ENCODE data around the gene GSTK1. TPM values are rescaled to one million over a fixed set of nuclear protein-coding genes. Genes with fewer than 3 reads are reported as not detected.

Gene GSTK1
- total and polyA plus RNA-seq, 9 of the 15 experiments (the other 6 are each of a cell fraction or from before 2014, with no cell fraction given): 155 to 441 (median 233) TPM

DNA sequence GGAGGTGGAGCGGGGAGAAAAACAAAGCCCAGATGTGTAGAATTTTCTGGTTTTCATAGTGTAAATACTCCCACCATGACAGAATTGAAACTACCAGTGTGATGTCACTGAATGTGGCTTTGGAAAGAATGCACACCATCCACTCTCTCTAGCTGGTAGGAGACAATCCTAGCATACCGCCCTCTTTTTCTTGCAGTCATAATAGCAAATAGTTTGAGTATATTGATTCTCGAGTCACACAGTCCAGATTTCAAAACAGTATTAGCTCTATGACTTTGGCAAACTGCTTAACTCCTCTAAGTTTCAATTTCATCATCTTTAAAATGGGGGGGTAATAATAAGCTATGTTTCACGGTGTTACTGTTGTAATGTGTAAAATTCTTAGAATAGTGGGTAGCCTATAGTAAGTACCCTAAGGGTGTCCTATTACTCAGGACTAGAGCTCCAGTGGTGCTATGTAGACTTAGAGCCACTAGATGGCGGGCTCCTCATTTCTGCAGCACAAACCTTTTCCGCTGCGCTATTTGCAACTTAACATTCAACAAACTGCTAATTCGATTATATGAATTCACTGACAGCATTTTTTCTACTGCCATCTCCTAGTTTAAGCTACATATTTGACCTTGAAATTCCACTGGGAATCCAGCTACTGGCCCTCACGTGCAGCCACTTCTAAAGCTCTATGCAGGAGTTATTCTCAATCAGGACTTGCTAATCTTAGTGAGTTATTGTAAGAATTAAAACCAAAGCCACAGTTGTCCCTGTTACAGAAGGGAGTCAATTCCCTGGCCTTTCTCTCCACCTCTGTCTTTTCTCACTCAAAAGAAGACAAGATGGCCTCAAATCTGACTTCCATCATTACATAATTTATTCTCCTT, 22.7 kb upstream of the GSTK1 start (continued):
- TF ChIP-seq CEBPG (CRISPR knock-in tag; IDR thresholded peaks at IDR 0.05) (no peak), CEBPG (tag; conservative IDR thresholded peaks at IDR 0.05 in 1 of 2, IDR thresholded peaks at IDR 0.05 in 1 of 2) (peak in 1 of 2 experiments; percentile 57; a peak in 1 of 4 replicates), RB1 (IDR thresholded peaks at IDR 0.05; ENCODE audit: low read depth) (peak; percentile 45; the same call in 1 of the 2 replicates), STAT5A (IDR thresholded peaks at IDR 0.05; ENCODE audit: borderline replicate concordance, low read length) (0 out of 2 replicates have a peak, but pooled peaks have one; percentile 6), ATF7 (IDR thresholded peaks at IDR 0.05) (peak; percentile 44; the same call in 1 of the 2 replicates), STAG1 (CRISPR knock-in tag; IDR thresholded peaks at IDR 0.05; ENCODE audit: borderline replicate concordance) (peak; percentile 33; the same call in 1 of the 2 replicates), XRCC5 (IDR thresholded peaks at IDR 0.05; ENCODE audit: low read depth, low read length) (peak; percentile 72; the same call in 1 of the 2 replicates), BHLHE40 (IDR thresholded peaks at IDR 0.05; ENCODE audit: low read length) (peak; percentile 59)
- TF ChIP-seq, protein P1, sequence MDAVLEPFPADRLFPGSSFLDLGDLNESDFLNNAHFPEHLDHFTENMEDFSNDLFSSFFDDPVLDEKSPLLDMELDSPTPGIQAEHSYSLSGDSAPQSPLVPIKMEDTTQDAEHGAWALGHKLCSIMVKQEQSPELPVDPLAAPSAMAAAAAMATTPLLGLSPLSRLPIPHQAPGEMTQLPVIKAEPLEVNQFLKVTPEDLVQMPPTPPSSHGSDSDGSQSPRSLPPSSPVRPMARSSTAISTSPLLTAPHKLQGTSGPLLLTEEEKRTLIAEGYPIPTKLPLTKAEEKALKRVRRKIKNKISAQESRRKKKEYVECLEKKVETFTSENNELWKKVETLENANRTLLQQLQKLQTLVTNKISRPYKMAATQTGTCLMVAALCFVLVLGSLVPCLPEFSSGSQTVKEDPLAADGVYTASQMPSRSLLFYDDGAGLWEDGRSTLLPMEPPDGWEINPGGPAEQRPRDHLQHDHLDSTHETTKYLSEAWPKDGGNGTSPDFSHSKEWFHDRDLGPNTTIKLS (IDR thresholded peaks at IDR 0.05; ENCODE audit: borderline replicate concordance, low read depth): no peak
- TF ChIP-seq, protein P2, sequence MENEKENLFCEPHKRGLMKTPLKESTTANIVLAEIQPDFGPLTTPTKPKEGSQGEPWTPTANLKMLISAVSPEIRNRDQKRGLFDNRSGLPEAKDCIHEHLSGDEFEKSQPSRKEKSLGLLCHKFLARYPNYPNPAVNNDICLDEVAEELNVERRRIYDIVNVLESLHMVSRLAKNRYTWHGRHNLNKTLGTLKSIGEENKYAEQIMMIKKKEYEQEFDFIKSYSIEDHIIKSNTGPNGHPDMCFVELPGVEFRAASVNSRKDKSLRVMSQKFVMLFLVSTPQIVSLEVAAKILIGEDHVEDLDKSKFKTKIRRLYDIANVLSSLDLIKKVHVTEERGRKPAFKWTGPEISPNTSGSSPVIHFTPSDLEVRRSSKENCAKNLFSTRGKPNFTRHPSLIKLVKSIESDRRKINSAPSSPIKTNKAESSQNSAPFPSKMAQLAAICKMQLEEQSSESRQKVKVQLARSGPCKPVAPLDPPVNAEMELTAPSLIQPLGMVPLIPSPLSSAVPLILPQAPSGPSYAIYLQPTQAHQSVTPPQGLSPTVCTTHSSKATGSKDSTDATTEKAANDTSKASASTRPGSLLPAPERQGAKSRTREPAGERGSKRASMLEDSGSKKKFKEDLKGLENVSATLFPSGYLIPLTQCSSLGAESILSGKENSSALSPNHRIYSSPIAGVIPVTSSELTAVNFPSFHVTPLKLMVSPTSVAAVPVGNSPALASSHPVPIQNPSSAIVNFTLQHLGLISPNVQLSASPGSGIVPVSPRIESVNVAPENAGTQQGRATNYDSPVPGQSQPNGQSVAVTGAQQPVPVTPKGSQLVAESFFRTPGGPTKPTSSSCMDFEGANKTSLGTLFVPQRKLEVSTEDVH (IDR thresholded peaks at IDR 0.05; ENCODE audit: low read depth, partially characterized antibody): peak; percentile 47
- TF ChIP-seq, protein P3, sequence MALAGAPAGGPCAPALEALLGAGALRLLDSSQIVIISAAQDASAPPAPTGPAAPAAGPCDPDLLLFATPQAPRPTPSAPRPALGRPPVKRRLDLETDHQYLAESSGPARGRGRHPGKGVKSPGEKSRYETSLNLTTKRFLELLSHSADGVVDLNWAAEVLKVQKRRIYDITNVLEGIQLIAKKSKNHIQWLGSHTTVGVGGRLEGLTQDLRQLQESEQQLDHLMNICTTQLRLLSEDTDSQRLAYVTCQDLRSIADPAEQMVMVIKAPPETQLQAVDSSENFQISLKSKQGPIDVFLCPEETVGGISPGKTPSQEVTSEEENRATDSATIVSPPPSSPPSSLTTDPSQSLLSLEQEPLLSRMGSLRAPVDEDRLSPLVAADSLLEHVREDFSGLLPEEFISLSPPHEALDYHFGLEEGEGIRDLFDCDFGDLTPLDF (CRISPR knock-in tag; IDR thresholded peaks at IDR 0.05): no peak
- TF ChIP-seq, protein P4, sequence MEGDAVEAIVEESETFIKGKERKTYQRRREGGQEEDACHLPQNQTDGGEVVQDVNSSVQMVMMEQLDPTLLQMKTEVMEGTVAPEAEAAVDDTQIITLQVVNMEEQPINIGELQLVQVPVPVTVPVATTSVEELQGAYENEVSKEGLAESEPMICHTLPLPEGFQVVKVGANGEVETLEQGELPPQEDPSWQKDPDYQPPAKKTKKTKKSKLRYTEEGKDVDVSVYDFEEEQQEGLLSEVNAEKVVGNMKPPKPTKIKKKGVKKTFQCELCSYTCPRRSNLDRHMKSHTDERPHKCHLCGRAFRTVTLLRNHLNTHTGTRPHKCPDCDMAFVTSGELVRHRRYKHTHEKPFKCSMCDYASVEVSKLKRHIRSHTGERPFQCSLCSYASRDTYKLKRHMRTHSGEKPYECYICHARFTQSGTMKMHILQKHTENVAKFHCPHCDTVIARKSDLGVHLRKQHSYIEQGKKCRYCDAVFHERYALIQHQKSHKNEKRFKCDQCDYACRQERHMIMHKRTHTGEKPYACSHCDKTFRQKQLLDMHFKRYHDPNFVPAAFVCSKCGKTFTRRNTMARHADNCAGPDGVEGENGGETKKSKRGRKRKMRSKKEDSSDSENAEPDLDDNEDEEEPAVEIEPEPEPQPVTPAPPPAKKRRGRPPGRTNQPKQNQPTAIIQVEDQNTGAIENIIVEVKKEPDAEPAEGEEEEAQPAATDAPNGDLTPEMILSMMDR (IDR thresholded peaks at IDR 0.05 in 2 of 3, conservative IDR thresholded peaks at IDR 0.05 in 1 of 3; ENCODE audit: insufficient read depth in 2 of 3, low read depth in 1 of 3, low read length in 3 of 3): peak; percentile 95 to 98 (median 95)
- TF ChIP-seq, protein P5, sequence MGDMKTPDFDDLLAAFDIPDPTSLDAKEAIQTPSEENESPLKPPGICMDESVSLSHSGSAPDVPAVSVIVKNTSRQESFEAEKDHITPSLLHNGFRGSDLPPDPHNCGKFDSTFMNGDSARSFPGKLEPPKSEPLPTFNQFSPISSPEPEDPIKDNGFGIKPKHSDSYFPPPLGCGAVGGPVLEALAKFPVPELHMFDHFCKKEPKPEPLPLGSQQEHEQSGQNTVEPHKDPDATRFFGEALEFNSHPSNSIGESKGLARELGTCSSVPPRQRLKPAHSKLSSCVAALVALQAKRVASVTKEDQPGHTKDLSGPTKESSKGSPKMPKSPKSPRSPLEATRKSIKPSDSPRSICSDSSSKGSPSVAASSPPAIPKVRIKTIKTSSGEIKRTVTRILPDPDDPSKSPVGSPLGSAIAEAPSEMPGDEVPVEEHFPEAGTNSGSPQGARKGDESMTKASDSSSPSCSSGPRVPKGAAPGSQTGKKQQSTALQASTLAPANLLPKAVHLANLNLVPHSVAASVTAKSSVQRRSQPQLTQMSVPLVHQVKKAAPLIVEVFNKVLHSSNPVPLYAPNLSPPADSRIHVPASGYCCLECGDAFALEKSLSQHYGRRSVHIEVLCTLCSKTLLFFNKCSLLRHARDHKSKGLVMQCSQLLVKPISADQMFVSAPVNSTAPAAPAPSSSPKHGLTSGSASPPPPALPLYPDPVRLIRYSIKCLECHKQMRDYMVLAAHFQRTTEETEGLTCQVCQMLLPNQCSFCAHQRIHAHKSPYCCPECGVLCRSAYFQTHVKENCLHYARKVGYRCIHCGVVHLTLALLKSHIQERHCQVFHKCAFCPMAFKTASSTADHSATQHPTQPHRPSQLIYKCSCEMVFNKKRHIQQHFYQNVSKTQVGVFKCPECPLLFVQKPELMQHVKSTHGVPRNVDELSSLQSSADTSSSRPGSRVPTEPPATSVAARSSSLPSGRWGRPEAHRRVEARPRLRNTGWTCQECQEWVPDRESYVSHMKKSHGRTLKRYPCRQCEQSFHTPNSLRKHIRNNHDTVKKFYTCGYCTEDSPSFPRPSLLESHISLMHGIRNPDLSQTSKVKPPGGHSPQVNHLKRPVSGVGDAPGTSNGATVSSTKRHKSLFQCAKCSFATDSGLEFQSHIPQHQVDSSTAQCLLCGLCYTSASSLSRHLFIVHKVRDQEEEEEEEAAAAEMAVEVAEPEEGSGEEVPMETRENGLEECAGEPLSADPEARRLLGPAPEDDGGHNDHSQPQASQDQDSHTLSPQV (IDR thresholded peaks at IDR 0.05): peak; percentile 18; the same call in 1 of the 2 replicates

Measured in K562 (cell line).